Measurements from ENCODE around the gene HSPB2. TPM values are rescaled to one million over a fixed set of nuclear protein-coding genes. Genes with fewer than 3 reads are reported as not detected.

HSPB2 gene
- total RNA-seq, 1 donor from 2014 or later = not detected

DNA sequence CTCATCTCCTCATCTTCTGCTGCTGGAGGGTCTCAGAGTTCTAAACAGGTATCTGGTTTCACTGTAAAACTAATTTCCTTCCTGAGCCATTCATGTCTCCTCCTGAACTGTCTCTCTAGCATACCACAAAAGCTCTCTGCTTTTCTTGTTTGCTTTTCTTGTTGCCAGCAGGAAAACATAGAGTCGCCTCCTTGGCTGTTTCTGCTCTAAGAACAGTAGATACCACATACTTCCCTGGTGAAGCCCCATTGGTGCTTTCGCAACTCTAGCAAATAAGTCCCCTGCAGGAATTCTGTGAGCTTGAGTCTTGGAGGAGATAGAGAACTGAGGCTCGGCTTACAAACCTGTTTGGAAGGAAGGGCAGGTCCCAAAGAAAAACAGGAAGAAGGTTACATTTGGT lies 31.6 kb downstream of the HSPB2 start:
- Mint-ChIP-seq H3K4me1 (ENCODE audit: unreplicated experiment) (peaks cover 27% of the 10 kb centered on the region), H3K4me3 (ENCODE audit: unreplicated experiment) (no peak overlapping the region), H3K27me3 (ENCODE audit: unreplicated experiment) (peaks cover 1% of the 10 kb centered on the region), H3K9me3 (ENCODE audit: unreplicated experiment) (no peaks in the 10 kb centered on the region), H3K27ac (ENCODE audit: unreplicated experiment) (peak overlapping the region; percentile 94), H3K36me3 (ENCODE audit: low read depth, unreplicated experiment) (no peaks in the 10 kb centered on the region)
- DNase-seq (ENCODE audit: low spot score) = peak; percentile 23
- TF ChIP-seq, protein P1, sequence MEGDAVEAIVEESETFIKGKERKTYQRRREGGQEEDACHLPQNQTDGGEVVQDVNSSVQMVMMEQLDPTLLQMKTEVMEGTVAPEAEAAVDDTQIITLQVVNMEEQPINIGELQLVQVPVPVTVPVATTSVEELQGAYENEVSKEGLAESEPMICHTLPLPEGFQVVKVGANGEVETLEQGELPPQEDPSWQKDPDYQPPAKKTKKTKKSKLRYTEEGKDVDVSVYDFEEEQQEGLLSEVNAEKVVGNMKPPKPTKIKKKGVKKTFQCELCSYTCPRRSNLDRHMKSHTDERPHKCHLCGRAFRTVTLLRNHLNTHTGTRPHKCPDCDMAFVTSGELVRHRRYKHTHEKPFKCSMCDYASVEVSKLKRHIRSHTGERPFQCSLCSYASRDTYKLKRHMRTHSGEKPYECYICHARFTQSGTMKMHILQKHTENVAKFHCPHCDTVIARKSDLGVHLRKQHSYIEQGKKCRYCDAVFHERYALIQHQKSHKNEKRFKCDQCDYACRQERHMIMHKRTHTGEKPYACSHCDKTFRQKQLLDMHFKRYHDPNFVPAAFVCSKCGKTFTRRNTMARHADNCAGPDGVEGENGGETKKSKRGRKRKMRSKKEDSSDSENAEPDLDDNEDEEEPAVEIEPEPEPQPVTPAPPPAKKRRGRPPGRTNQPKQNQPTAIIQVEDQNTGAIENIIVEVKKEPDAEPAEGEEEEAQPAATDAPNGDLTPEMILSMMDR (IDR thresholded peaks at IDR 0.05; ENCODE audit: unreplicated experiment) = no peak

DNA sequence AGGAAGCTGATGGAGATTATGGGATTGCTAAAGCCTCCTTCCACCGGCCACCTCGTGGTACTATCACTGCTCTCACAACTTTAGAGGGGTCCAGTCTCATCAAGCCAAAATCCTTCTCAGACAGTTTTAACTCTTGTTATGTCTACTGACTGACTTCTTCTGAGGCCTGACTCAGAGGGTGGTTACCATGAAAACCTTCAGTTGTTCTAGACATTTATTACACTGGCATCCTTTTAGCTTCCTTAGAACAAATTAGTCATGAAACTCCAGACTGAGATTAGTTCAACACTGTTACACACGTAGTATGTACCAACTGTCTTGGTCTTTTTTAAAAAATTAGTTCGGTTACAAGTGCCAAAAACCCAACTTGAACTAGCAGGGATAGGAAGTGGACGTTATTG lies 32.1 kb downstream of the HSPB2 start:
- Mint-ChIP-seq H3K4me3 (ENCODE audit: unreplicated experiment) (peak overlapping the region; percentile 60), H3K4me1 (ENCODE audit: unreplicated experiment) (peaks cover 30% of the 10 kb centered on the region), H3K36me3 (ENCODE audit: low read depth, unreplicated experiment) (no peaks in the 10 kb centered on the region), H3K27ac (ENCODE audit: unreplicated experiment) (peak overlapping the region; percentile 94), H3K9me3 (ENCODE audit: unreplicated experiment) (no peaks in the 10 kb centered on the region), H3K27me3 (ENCODE audit: unreplicated experiment) (no peaks in the 10 kb centered on the region)
- DNase-seq (ENCODE audit: low spot score) = no peak
- TF ChIP-seq, protein P1 (IDR thresholded peaks at IDR 0.05; ENCODE audit: unreplicated experiment) = no peak

DNA sequence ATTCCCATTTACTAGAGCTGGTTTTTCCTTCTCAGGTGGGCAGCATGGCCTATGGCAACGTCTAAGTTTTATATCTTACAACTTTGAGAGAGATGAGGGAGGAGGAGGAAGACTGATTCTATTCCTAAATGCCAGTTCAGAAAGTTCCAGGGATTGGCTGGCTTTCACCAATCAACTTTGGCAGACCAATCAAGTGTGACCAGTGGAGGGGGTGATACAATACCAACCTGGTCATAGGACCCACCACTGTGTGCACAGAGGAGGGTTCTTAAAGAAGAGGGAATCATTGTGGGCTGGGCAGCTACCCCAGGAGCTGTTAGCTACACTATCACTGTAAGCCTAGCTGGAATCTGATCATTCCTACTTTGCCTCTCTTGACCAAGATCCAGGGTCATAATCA lies 32.7 kb downstream of the HSPB2 start:
- Mint-ChIP-seq H3K4me3 (ENCODE audit: unreplicated experiment) (no peak overlapping the region), H3K27me3 (ENCODE audit: unreplicated experiment) (no peaks in the 10 kb centered on the region), H3K27ac (ENCODE audit: unreplicated experiment) (peak overlapping the region; percentile 94), H3K36me3 (ENCODE audit: low read depth, unreplicated experiment) (no peaks in the 10 kb centered on the region), H3K4me1 (ENCODE audit: unreplicated experiment) (peaks cover 33% of the 10 kb centered on the region), H3K9me3 (ENCODE audit: unreplicated experiment) (no peaks in the 10 kb centered on the region)
- TF ChIP-seq, protein P1 (IDR thresholded peaks at IDR 0.05; ENCODE audit: unreplicated experiment) = no peak
- no peak for DNase-seq (ENCODE audit: low spot score)

DNA sequence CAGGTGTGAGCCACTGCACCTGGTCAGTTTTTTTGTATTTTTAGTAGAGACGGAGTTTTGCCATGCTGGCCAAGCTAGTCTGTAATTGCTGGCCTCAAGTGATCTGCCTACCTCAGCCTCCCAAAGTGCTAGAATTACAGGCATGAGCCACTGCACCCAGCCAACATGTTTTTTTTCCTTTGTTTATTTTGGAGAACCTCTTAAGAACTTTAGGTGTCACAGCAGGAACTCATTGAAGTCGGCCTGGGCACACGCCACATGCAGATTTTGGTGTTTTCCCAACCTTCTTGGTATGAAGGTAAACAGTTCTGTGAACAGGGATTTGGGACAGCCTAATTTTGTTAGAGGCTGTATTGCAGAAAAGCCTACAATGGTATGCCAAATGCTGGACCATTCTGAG lies 34.0 kb downstream of the HSPB2 start:
- TF ChIP-seq, protein P1 (IDR thresholded peaks at IDR 0.05; ENCODE audit: unreplicated experiment) = no peak

DNA sequence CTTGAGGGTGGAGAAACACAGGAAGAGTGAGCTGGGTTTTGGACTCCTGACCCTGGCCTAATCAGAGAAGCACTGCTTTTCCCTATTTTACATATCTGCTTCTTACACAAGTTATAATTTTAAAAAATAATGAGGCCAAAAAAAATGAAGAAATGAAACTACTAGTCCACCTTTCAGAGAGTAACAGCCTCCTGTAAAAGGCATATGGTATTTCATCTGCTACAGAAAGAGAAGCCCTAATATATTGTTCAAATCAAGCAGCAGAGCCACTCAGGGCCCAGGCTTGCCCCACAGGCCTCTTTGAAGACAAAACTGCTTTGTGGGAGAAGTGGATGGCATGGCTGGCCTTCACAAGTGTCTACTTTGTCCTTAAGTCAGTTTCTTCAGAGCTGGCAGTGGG lies 34.6 kb downstream of the HSPB2 start:
- H3K4me1 Mint-ChIP-seq (ENCODE audit: unreplicated experiment) = peaks cover 29% of the 10 kb centered on the region
- no peaks in the 10 kb centered on the region for H3K27me3 Mint-ChIP-seq (ENCODE audit: unreplicated experiment)
- no peaks in the 10 kb centered on the region for H3K36me3 Mint-ChIP-seq (ENCODE audit: low read depth, unreplicated experiment)
- TF ChIP-seq, protein P1 (IDR thresholded peaks at IDR 0.05; ENCODE audit: unreplicated experiment) = no peak
- no peak for DNase-seq (ENCODE audit: low spot score)
- H3K4me3 Mint-ChIP-seq (ENCODE audit: unreplicated experiment) = no peak overlapping the region
- H3K27ac Mint-ChIP-seq (ENCODE audit: unreplicated experiment) = no peak overlapping the region
- H3K9me3 Mint-ChIP-seq (ENCODE audit: unreplicated experiment) = no peaks in the 10 kb centered on the region

More for the DNA sequence above, 34.0 kb downstream of the HSPB2 start:
- Mint-ChIP-seq H3K9me3 (ENCODE audit: unreplicated experiment) (no peaks in the 10 kb centered on the region), H3K27ac (ENCODE audit: unreplicated experiment) (no peak overlapping the region), H3K4me1 (ENCODE audit: unreplicated experiment) (peaks cover 29% of the 10 kb centered on the region), H3K27me3 (ENCODE audit: unreplicated experiment) (no peaks in the 10 kb centered on the region), H3K4me3 (ENCODE audit: unreplicated experiment) (no peak overlapping the region), H3K36me3 (ENCODE audit: low read depth, unreplicated experiment) (no peaks in the 10 kb centered on the region)
- DNase-seq (ENCODE audit: low spot score) = no peak

Measured in endothelial cell (in vitro differentiated cells).